IMR-90 (cell line): ENCODE results near the gene IGFBP5. TPM values are rescaled to one million over a fixed set of nuclear protein-coding genes. Genes with fewer than 3 reads are reported as not detected.
A peak's percentile ranks its signal among the peaks of the same experiment; 100 is the strongest.

Source experiments
- ATAC-seq: fragments of 200-7000 bp; cut with Tn5 transposase; 2 replicates; pipeline ENCODE4 v1.9.1; 2020; ENCODE audit warnings: low read depth, mild to moderate bottlenecking, moderate library complexity
- BruUV-seq: library from RNA; stranded (reverse); fragments of 400-500 nt; replicated peaks from 2 replicates; lab custom pipeline; 2021; lab: Mats Ljungman, UMichigan
- CTCF ChIA-PET: fragments of 300-600 bp; formaldehyde crosslinking; extraction: SDS; loops from one replicate; lab custom pipeline; 2021; ENCODE audit warnings: antibody characterized with exemption; lab: Yijun Ruan, JAX
- POLR2A ChIA-PET: fragments of 300-600 bp; sonication (Branson Sonifier 250); formaldehyde crosslinking; loops from one replicate; lab custom pipeline; 2022; ENCODE audit warnings: antibody characterized with exemption; ENCODE audit not compliant: unreplicated experiment; lab: Charles Lee
- DNase-seq: peaks from one replicate; pipeline ENCODE4 v3.0.0; 2013
- H2AFZ ChIP-seq: replicated peaks from 2 replicates; pipeline ENCODE3; 2013; ENCODE audit warnings: low read length, mild to moderate bottlenecking; ENCODE audit not compliant: poor library complexity
- H2AK5ac ChIP-seq: 2 replicates; pipeline ENCODE4 v1.6.1; 2013; ENCODE audit warnings: low read depth, low read length, inconsistent platforms
- H2AK9ac ChIP-seq: replicated peaks from 2 replicates; pipeline ENCODE3; 2013; ENCODE audit warnings: mild to moderate bottlenecking, low read depth, low read length, moderate library complexity; ENCODE audit not compliant: poor library complexity
- H2BK120ac ChIP-seq: 2 replicates; pipeline ENCODE4 v1.6.1; 2013; ENCODE audit warnings: low read depth, low read length, inconsistent platforms
- H2BK15ac ChIP-seq: 3 replicates; pipeline ENCODE4 v1.6.1; 2013; ENCODE audit warnings: low read depth, low read length, inconsistent platforms
- H2BK20ac ChIP-seq: 2 replicates; pipeline ENCODE4 v1.6.1; 2013; ENCODE audit warnings: low read depth, mild to moderate bottlenecking, inconsistent platforms, low read length, moderate library complexity
- H2BK5ac ChIP-seq: 2 replicates; pipeline ENCODE4 v1.6.1; 2013; ENCODE audit warnings: mild to moderate bottlenecking, low read depth, low read length, inconsistent platforms; ENCODE audit not compliant: poor library complexity, severe bottlenecking
- H3K14ac ChIP-seq: replicated peaks from 2 replicates; pipeline ENCODE4 v1.6.1; 2013; ENCODE audit warnings: low read depth, low read length, inconsistent platforms
- H3K18ac ChIP-seq: 2 replicates; pipeline ENCODE4 v1.6.1; 2013; ENCODE audit warnings: low read depth, low read length, control low read depth
- H3K23ac ChIP-seq: 2 replicates; pipeline ENCODE4 v1.6.1; 2013; ENCODE audit warnings: low read depth, low read length, inconsistent platforms
- H3K27ac ChIP-seq: 2 replicates; pipeline ENCODE4 v1.5.1; 2013; ENCODE audit warnings: mild to moderate bottlenecking, control low read depth, low read length; ENCODE audit not compliant: insufficient read depth
- H3K27me3 ChIP-seq: 2 replicates; pipeline ENCODE4 v1.6.1; 2013; ENCODE audit warnings: low read length; ENCODE audit not compliant: control insufficient read depth, insufficient read depth
- H3K36me3 ChIP-seq: 2 replicates; pipeline ENCODE4 v1.6.1; 2013; ENCODE audit warnings: low read length, mixed read lengths; ENCODE audit not compliant: control insufficient read depth, insufficient read depth
- H3K4ac ChIP-seq: 2 replicates; pipeline ENCODE4 v1.6.1; 2013; ENCODE audit warnings: low read depth, low read length, inconsistent platforms
- H3K4me1 ChIP-seq: 2 replicates; pipeline ENCODE4 v1.6.1; 2013; ENCODE audit warnings: low read length, mixed read lengths; ENCODE audit not compliant: control insufficient read depth, insufficient read depth
- H3K4me2 ChIP-seq: 2 replicates; pipeline ENCODE4 v1.6.1; 2013; ENCODE audit warnings: low read depth, mild to moderate bottlenecking, control low read depth, low read length, moderate library complexity
- H3K4me3 ChIP-seq: 2 replicates; pipeline ENCODE4 v1.5.1; 2013; ENCODE audit warnings: low read depth, mild to moderate bottlenecking, control low read depth, low read length, moderate library complexity; ENCODE audit not compliant: insufficient read depth
- H3K56ac ChIP-seq: 2 replicates; pipeline ENCODE4 v1.6.1; 2013; ENCODE audit warnings: low read length, inconsistent platforms; ENCODE audit not compliant: insufficient read depth; ENCODE audit errors: extremely low read depth
- H3K79me1 ChIP-seq, 2 experiments: 2 replicates each; pipeline ENCODE4 v1.6.1; 2013; ENCODE audit warnings: low read length in 2 of 2, inconsistent platforms in 1 of 2, low read depth in 1 of 2
- H3K9ac ChIP-seq: 2 replicates; pipeline ENCODE4 v1.6.1; 2013; ENCODE audit warnings: low read depth, low read length, control low read depth
- H3K9me1 ChIP-seq: 2 replicates; pipeline ENCODE4 v1.6.1; 2013; ENCODE audit warnings: low read length, inconsistent platforms; ENCODE audit not compliant: insufficient read depth
- H3K9me3 ChIP-seq: 2 replicates; pipeline ENCODE4 v1.6.1; 2013; ENCODE audit warnings: low read length; ENCODE audit not compliant: control insufficient read depth, insufficient read depth
- H4K20me1 ChIP-seq: 2 replicates; pipeline ENCODE4 v1.6.1; 2013; ENCODE audit warnings: low read length, inconsistent platforms; ENCODE audit not compliant: insufficient read depth
- H4K5ac ChIP-seq: 2 replicates; pipeline ENCODE4 v1.6.1; 2013; ENCODE audit warnings: mild to moderate bottlenecking, low read depth, low read length, control low read depth
- H4K8ac ChIP-seq, 2 experiments: 2 replicates each; pipeline ENCODE4 v1.6.1; 2013; ENCODE audit warnings: low read depth in 2 of 2, low read length in 2 of 2, control low read depth in 1 of 2, inconsistent platforms in 1 of 2
- H4K91ac ChIP-seq: 2 replicates; pipeline ENCODE4 v1.6.1; 2013; ENCODE audit warnings: low read depth, low read length, inconsistent platforms; ENCODE audit not compliant: insufficient read depth
- BHLHE40 ChIP-seq: fragments of 150-350 bp; IDR thresholded peaks from 2 replicates; pipeline ENCODE4 v1.6.1; 2016; ENCODE audit warnings: mild to moderate bottlenecking, low read depth, low read length
- CEBPB ChIP-seq: IDR thresholded peaks from 2 replicates; pipeline ENCODE4 v1.6.1; 2012; ENCODE audit warnings: low read depth, low read length, improper control_type of control experiment
- CHD1 ChIP-seq: IDR thresholded peaks from 2 replicates; pipeline ENCODE4 v1.6.1; 2012; ENCODE audit warnings: low read depth, low read length, improper control_type of control experiment
- FOS ChIP-seq: fragments of 150-350 bp; IDR thresholded peaks from 2 replicates; pipeline ENCODE4 v1.6.1; 2016; ENCODE audit warnings: low read depth, low read length
- MAZ ChIP-seq: IDR thresholded peaks from 2 replicates; pipeline ENCODE4 v1.6.1; 2012; ENCODE audit warnings: low read depth, mild to moderate bottlenecking, low read length, improper control_type of control experiment, moderate library complexity, borderline replicate concordance
- MXI1 ChIP-seq: IDR thresholded peaks from 2 replicates; pipeline ENCODE4 v1.6.1; 2012; ENCODE audit warnings: low read depth, mild to moderate bottlenecking, low read length, moderate library complexity, borderline replicate concordance
- POLR2A ChIP-seq: IDR thresholded peaks from 2 replicates; pipeline ENCODE4 v1.6.1; 2012; ENCODE audit warnings: mild to moderate bottlenecking, low read depth, low read length
- RAD21 ChIP-seq: IDR thresholded peaks from 2 replicates; pipeline ENCODE4 v1.6.1; 2012; ENCODE audit warnings: low read length, improper control_type of control experiment
- RFX5 ChIP-seq: IDR thresholded peaks from 2 replicates; pipeline ENCODE4 v1.8.0; 2012; ENCODE audit warnings: low read depth, mild to moderate bottlenecking, low read length, moderate library complexity
- SMC3 ChIP-seq: fragments of 150-350 bp; IDR thresholded peaks from 2 replicates; pipeline ENCODE4 v1.6.1; 2016; ENCODE audit warnings: low read depth, mild to moderate bottlenecking, antibody characterized with exemption, low read length, moderate library complexity
- WGBS, 2 experiments: methylation state at CpG; one replicate each; pipeline versions ENCODE4 v1.1.5 to v1.1.7; 2013; ENCODE audit warnings: missing lambda C conversion rate in 2 of 2; ENCODE audit not compliant: insufficient read length in 1 of 2; ENCODE audit errors: extremely low coverage in 2 of 2; 5-methylcytosine and 5-hydroxymethylcytosine counted together
- dilution Hi-C: fragments of 300-500 bp; cut with HindIII; formaldehyde crosslinking; loops from one replicate; pipeline ENCODE4 v1.14.3; 2018; ENCODE audit warnings: low sequenced_read_pairs; ENCODE audit not compliant: unreplicated experiment
- in situ Hi-C: fragments of 300-500 bp; cut with MboI; formaldehyde crosslinking; loops from 3 replicates; pipeline ENCODE4 v1.14.3; 2019; ENCODE audit warnings: low sequenced_read_pairs, inconsistent platforms, mixed read lengths
- intact Hi-C: fragments of 100-400 bp; cut with micrococcal nuclease; formaldehyde crosslinking; loops from 2 replicates; pipeline ENCODE4 v1.10.0; 2022
- polyA plus RNA-seq, 3 experiments: library from polyadenylated mRNA; depleted of rRNA; stranded (reverse); fragments of >200 nt; gene quantifications; 2 replicates each; pipeline ENCODE4 v1.2.3, GENCODE V29; 2012; ENCODE audit warnings: low replicate concordance in 1 of 3
- total RNA-seq: library from RNA; depleted of rRNA; stranded (reverse); fragments of >200 nt; gene quantifications from 2 replicates; pipeline ENCODE4 v1.2.3, GENCODE V29; 2012

Gene IGFBP5
- total and polyA plus RNA-seq, 2 of the 4 experiments (the other 2 are of a cell fraction) = 392 to 1,339 TPM

DNA sequence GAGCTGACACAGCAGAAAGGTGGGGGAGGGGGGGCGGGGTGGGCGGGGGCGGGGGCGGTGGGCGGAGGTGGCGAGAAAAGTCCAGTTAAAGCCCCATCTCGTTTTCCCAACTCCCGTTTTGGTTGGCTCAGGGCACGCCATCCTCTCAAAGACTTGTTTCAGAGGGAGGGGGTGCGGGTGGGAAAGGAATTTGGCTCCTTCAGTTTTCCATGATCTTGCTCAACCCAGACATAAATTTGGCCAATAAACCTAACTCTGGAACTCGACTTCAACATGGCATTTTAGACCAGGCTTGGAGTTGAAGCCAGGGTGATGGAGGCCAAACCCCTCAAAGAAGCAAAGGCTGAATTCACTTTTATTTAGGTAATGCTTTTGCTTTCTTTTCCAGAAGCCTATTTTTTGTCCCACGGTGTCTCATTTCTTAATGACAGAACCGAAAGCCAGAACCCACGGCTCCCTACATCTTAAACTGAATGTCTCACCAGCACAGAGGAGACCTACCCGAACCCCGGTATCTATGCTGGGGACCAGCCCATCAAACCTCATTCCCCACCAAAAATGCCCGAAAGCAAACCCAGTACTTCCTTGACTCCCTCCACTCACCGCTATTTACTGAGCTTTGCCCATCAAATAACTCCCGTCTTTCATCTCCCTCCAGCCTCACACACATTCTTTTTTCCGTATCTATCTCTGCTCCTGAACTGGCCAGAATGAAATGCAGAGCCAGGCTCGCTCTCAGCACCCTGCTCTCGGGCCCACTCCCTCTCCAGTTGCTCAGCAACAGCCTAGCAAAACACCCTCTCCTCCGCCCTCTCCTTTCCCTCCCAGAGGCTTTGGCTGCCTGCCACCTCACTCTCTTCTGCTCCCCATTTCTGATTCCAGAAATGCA lies 4.3 kb downstream of the IGFBP5 start:
- peak overlapping the region; percentile 83 for H3K27ac ChIP-seq
- H2BK20ac ChIP-seq = no peak overlapping the region
- peaks cover 9% of the 10 kb centered on the region for H3K4me1 ChIP-seq
- 4% methylated on average over 8 of the region's 23 CpGs; no CpG with 5 or more reads in 1 of the 2 experiments for WGBS, 2 experiments
- peak overlapping the region; percentile 16 for H3K18ac ChIP-seq
- H3K14ac ChIP-seq = peak overlapping the region; percentile 2
- H2AK9ac ChIP-seq = no peak overlapping the region
- peak overlapping the region; percentile 69 for H3K4me3 ChIP-seq
- H3K23ac ChIP-seq = peak overlapping the region; percentile 79
- H3K4me2 ChIP-seq = peak overlapping the region; percentile 82
- peak overlapping the region; percentile 7; the same call in 1 of the 2 replicates for H2BK120ac ChIP-seq
- TF ChIP-seq CEBPB (peak; percentile 90), MXI1 (no peak), FOS (no peak), RAD21 (no peak), CHD1 (no peak), BHLHE40 (no peak), SMC3 (no peak), MAZ (peak; percentile 48; the same call in 1 of the 2 replicates), RFX5 (no peak), POLR2A (peak; percentile 51; the same call in 1 of the 2 replicates)
- peaks cover 69% of the 10 kb centered on the region for H3K36me3 ChIP-seq
- peak overlapping the region; percentile 59 for H2BK5ac ChIP-seq
- DNase-seq (peak; percentile 76), ATAC-seq (peak; percentile 0; the same call in 1 of the 2 replicates)
- H3K9ac ChIP-seq = peak overlapping the region; percentile 90
- H4K91ac ChIP-seq = peak overlapping the region; percentile 37; the same call in 1 of the 2 replicates
- peak overlapping the region; percentile 4 to 17; a peak in 2 of 4 replicates for H4K8ac ChIP-seq
- H3K9me3 ChIP-seq = no peaks in the 10 kb centered on the region
- H4K5ac ChIP-seq = no peak overlapping the region
- peaks cover 0 to 78% of the 10 kb centered on the region in 2 experiments; a peak in 3 of 4 replicates for H3K79me1 ChIP-seq
- dilution Hi-C loops (loop anchor here (25.0 kb wide), 2 partner anchors 471 to 821 kb away; no protein-coding TSS in a partner anchor), intact Hi-C loops (loop anchor here (10.0 kb wide), 2 partner anchors 674 to 934 kb away; no protein-coding TSS in a partner anchor), in situ Hi-C loops (loop anchor here (10.0 kb wide), 3 partner anchors 364 to 594 kb away; no protein-coding TSS in a partner anchor)
- CTCF ChIA-PET = no interaction called here
- no peak overlapping the region for H2AK5ac ChIP-seq
- peak overlapping the region; percentile 21 for H3K4ac ChIP-seq
- H3K9me1 ChIP-seq = peaks cover 24% of the 10 kb centered on the region
- peak overlapping the region; percentile 73 for H3K56ac ChIP-seq
- BruUV-seq = TSS peak; percentile 79
- H4K20me1 ChIP-seq = peaks cover 90% of the 10 kb centered on the region
- H2BK15ac ChIP-seq = no peak overlapping the region
- H3K27me3 ChIP-seq = no peaks in the 10 kb centered on the region
- peak overlapping the region; percentile 69 for H2AFZ ChIP-seq
- POLR2A ChIA-PET = interaction anchor here (0.6 kb wide), 15 partner anchors 9 to 1871 kb away, joined by 3 to 19 read pairs (median 8); no protein-coding TSS in a partner anchor
